GM12801 (cell line): ENCODE data around the gene HAAO.

Experiments
- TF ChIP-seq, protein P1 (sequence below): IDR thresholded peaks from one replicate; pipeline ENCODE4 v1.5.1; 2011; ENCODE audit warnings: control low read depth; ENCODE audit not compliant: insufficient read length; ENCODE audit errors: extremely low read depth

The HAAO gene

DNA sequence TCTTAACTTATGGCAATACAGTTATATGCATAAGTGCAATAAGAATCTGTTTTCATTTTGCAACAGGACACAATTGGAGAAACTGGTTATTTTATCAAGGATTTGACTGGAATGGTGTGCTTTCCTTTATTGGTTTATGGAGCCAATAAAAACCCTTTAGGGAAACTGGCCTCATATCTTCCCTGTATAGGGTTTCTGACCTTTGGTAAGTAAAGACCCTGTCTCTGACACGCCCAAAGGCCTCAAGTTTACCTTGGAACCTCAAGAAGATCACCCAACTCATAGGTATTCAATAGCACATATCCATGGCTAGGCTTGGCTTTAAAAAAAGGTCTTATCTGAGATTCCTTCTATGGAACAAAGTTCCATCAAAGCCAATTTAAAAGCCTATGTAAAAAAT lies 11.2 kb downstream of the HAAO start:
- TF ChIP-seq, protein P1, sequence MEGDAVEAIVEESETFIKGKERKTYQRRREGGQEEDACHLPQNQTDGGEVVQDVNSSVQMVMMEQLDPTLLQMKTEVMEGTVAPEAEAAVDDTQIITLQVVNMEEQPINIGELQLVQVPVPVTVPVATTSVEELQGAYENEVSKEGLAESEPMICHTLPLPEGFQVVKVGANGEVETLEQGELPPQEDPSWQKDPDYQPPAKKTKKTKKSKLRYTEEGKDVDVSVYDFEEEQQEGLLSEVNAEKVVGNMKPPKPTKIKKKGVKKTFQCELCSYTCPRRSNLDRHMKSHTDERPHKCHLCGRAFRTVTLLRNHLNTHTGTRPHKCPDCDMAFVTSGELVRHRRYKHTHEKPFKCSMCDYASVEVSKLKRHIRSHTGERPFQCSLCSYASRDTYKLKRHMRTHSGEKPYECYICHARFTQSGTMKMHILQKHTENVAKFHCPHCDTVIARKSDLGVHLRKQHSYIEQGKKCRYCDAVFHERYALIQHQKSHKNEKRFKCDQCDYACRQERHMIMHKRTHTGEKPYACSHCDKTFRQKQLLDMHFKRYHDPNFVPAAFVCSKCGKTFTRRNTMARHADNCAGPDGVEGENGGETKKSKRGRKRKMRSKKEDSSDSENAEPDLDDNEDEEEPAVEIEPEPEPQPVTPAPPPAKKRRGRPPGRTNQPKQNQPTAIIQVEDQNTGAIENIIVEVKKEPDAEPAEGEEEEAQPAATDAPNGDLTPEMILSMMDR, result no peak

DNA sequence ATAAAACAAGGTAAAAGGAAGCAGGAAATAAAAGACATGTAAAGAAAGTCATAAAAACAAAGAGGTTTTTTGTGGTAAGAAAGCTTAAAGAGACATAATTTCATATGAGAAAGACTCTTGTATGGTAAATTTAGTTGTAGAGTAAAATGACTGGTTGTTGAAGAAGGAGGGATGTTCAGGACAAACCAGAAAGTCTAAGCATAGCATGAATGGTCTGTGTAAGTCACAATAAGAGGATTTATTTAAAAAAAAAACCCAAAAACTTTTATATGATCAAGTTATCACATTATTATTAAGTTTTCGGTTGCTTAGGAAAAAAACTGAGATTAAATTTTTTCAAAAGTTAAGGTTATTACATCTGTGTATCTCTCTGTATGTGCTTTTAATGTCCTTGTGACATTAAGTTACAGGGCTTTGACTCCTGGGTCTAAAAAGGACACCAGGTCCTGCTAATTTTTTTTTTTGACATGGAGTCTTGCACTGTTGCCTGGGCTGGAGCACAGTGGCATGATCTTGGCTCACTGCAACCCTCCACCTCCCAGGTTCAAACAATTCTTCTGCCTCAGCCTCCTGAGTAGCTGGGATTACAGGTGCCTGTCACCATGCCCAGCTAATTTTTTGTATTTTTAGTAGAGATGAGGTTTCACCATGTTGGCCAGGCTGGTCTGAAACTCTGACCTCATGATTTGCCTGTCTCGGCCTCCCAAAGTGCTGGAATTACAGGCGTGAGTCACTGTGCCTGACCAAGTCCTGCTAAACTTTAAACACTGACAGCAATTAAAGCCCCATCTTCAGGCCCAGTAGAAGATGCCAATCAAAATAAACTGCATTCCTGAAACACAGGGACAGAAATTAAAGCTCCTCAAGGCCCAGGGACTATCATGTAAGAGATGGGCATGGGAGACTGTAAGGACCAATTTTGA lies 14.2 kb downstream of the HAAO start:
- TF ChIP-seq, protein P1, result no peak

DNA sequence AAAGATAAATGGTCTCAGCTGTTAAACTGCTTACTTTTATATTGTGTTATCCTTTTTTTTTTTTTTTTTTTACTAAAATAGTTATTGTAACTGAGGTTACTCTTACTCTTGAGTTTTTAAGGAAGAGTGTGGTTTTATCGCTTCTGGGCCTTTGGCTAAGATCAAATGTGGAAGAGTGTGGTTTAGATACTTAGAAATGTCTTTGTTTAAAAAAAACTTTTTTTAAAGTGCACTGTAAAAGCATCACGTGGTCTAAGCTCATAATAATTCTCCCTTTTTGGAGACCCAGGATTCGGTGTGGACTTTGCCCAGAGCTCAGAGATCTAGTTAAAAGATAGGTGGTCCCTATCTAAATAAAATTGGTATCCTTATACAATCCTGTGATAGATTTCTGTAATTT lies 16.6 kb downstream of the HAAO start:
- TF ChIP-seq, protein P1, result no peak

DNA sequence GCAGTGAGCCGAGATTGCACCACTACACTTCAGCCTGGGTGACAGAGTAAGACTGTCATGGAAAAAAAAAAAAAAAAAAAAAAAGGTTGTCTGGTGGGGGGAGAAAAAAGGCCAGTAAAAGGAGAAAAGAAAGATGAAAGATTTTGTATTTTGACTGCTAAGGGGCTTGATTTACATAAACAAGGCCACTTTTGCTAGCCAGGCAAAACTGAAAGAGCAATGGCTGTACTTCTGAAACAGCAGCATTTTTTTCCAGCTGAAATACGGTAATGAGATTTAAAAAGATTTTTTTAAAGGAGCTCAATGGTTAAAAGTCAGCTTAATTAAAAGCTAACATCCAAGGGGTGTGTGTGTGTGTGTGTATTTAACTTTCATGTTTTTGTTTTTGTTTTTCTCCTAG lies 17.2 kb downstream of the HAAO start:
- TF ChIP-seq, protein P1, result no peak

DNA sequence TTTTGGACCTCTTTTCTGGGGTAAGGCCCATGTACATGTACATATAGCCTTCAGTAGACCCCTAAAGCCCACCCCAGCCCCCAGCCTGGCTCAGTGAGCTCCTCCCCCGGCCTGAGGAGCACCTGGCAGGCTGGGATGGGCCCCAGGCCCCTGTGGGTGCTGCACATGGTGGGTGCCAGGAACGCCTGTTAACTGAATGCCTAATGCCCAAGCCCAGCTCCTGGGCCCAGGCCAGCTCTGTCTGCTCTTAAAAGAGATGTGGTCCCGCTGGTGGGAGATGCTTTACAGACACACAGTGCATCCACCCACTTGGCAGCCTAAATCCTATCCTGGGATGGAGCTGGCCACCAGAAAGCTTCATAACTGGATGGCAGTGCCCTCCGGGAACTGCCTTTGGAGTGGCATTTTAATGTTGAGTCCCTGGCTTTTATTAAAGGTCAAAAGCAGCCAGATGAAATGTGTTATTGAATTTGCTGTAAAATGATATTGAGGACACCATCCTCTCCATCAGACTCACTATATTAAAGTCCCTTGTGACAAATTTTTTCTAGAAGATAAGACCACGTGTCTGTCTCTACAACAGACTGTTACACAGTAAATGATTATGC lies 20.7 kb downstream of the HAAO start:
- TF ChIP-seq, protein P1, result no peak

DNA sequence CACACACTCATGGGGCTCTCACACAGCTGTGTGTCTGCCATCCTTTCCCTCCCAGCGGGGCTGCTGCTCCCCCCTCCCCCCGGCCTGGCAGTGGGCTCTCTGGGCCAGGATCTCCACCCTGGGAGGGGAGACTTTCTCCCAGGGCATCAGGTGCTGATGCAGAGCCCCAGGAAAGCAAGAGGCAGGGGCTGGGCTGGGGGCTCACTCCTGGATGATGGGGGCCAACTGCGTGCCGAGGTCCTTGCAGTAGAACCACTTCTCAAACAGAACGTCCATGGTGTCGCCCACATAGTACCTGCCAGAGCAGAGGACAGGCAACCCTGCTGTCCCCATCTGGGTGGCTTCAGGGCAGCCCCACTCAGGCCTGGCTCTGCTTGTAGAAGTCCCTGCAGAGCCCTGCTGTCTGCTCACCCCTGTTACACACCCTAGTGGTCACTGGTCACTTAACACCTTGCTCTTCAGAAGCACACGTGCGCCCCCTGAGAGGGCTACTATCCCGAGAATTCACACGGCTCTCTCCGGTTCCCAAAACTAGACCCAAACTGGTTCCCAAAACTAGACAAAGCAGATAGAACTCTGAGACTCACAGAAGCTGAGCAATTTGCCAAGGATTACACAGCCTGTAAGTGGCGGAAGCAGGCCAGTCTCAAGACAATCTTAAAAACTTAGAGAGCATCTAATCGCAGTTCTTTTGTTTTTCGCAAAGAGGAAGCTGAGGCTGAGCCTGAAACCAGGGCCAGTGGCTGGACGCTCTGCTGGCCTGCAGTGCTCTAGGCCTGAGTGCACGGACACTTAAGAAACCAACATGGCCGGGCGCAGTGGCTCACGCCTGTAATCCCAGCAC lies 21.9 kb downstream of the HAAO start:
- TF ChIP-seq, protein P1, result no peak
